Activated CD4-positive, alpha-beta T cell treated with anti-CD3 and anti-CD28 coated beads, Interleukin-2, amount 50 U/mL, for 4 hours (primary cell): ENCODE results near the gene NPEPL1.
"Not testable (repeated sequence)": the region's sequence is repeated elsewhere in the genome, so short reads cannot be mapped to it uniquely, and the experiment has no call there.

ENCODE experiments used
- DNase-seq, 2 experiments: peaks; one replicate each; pipeline ENCODE4 v3.0.0-alpha.2; 2020

The NPEPL1 gene, protein sequence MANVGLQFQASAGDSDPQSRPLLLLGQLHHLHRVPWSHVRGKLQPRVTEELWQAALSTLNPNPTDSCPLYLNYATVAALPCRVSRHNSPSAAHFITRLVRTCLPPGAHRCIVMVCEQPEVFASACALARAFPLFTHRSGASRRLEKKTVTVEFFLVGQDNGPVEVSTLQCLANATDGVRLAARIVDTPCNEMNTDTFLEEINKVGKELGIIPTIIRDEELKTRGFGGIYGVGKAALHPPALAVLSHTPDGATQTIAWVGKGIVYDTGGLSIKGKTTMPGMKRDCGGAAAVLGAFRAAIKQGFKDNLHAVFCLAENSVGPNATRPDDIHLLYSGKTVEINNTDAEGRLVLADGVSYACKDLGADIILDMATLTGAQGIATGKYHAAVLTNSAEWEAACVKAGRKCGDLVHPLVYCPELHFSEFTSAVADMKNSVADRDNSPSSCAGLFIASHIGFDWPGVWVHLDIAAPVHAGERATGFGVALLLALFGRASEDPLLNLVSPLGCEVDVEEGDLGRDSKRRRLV

DNA sequence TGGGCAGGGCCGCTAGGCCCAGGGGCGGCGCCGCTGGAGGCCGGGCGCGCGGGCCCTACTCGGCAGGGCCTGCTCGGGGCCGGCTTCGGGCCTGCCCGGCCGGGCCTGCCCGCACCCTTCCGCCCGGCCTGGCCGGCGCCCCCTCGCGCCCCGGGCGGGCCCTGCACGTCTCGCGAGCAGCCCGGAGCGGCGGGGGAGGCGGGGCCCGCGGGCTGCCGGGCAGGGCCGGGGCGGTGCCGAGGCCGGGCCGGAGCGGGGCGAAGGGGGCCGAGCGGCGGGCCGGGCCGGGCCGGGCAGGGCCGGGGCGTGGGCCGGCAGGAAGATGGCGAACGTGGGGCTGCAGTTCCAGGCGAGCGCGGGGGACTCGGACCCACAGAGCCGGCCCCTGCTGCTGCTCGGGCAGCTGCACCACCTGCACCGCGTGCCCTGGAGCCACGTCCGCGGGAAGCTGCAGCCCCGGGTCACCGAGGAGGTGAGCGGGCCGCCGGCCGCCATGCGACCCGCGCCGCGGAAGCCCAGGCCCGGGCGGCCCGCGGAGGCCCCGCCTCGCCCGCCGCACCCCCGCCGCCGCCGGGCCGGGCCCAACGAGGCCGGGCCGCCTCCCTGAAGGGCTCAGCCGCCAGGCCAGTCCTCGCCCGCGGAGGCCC, at the start of gene NPEPL1:
NPEPL1 (plus strand) TSS at position 222 of the 647 bp plus-strand sequence; CDS start at position 323, 101 bp downstream.
- DNase-seq = peak; percentile 36 to 45

DNA sequence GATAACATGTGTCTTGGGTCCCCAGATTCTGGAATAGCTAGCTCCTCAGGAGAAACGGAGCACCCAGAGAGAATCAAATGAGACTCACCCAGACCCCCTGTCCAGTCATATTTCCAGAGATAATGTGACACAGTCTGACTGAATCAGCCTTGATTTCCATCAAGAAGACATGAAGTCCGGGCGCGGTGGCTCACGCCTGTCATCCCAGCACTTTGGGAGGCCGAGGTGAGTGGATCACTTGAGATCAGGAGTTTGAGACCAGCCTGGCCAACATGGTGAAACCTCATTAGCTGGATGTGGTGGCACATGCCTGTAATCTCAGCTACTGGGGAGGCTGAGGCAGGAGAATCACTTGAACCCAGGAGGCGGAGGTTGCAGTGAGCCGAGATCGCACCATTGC, 49.7 kb upstream of the NPEPL1 start:
- DNase-seq = not testable (repeated sequence)

DNA sequence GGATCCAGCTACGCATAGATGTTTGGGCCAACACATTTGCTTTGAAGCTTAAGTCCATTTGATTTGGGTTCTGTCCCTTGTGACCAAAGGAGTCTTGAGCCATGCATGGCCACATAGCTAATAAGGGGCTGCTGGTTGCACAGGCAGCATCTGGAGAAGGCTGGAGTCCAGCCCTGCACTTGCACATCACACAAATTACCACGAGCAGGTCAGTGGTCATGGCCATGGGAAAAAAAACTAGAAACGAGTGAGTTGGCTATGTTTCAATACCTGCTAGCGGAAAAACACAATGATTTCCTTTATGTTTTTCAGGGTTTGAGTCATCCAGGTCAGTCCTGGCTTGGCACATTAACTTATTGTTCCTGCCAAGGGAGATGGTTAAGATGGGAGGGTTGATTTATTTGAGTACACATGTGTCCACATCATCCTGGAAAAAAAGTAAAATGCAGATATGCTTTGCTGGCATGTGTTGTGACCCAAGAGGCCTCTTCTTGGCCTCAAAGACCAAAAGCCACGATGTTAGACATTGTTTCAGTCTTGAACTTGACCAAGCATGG, 47.1 kb upstream of the NPEPL1 start:
- no peak for DNase-seq

DNA sequence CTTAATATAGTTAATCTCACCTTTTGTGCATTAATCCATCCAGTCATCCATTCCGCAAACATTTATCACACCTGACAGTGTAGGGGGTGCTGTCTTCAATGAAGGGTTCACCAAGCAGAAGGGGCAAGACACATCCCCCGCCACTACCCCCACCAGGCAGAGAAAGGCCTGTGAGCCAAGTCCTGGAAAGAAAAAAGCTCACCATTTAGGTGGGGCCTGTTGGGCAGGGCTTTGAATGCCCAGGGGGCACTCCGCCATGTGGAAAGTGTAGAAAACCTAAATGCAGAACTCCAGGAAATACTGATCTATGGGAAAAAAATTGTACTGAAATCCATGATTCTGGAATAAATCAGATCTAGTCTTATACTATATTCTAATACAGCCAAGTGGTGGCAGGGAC, 46.3 kb upstream of the NPEPL1 start:
- DNase-seq = no peak

DNA sequence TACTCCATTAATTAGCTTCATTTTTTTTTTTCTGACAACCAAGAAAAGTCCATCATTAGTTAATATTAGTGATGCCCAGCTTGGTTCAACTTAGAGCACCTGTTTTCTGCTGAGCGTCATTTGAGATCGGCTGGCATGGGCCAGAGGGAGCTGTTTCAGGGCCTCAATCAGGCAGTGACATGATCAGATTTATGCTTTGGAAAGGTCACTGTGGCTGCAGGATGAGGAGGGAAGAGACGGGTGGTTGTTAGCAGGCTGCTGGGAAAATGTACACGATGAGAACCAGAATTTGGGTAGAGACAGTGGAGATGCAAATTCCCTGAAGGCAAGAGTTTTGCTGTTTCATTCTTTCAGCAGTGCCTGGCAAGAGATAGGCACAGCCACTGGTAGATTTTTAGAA, 45.9 kb upstream of the NPEPL1 start:
- no peak for DNase-seq

DNA sequence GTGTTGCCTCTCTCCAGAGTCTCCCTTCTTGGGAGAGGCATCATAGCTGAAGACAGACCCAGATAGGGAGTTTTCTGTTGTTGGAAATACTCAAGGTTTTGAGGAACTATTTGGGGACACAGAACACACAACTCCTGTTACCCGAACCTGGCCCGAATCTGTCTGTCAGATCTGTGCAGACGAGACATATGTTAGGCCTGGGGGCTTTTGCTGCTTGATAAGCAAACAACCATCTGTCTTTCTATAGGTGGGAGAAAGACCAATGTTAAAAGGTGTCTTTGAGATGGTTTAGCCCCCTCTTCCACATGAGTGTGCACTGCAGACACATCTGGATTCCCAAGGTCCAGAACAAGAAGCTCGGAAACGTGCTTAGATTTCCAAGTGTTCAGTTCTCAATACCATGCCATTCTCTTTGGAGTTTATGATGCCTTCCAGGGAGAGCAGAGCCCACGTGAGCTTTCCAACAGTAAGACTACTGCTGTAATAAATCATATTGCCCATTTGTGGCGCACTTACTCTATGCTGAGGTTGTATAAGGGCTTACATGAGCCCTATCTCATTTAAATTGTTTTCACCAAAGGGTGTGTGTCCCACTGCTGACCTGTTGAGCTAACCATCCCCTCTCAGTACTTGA, 45.3 kb upstream of the NPEPL1 start:
- no peak for DNase-seq

DNA sequence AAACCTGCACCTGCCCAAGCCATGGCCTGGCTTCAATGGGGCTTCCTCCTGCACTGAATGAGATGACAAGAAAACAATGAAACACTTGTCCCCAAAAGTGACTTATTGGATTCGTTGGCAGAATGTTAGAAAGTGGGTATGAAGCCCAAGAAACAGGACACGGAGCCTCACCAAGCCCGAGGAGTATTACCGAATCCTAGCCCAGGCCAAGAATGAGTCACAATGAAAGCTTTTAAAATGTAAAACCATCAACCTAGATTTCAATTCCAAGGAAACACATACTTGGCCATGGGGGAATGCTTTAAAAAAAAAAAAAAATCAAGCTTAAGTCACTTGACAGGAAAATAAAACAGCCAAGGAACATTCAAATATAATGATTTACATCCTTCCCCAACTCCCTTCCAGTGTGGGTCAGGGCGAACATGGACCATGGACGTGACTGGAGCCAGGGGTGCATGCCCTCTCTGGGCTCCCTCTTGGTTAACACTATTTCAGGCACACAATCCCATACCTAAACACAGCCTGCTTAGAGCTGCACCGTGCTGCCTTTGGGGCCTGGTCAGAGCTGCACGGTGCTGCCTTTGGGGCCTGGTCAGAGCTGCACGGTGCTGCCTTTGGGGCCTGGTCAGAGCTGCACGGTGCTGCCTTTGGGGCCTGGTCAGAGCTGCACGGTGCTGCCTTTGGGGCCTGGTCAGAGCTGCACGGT, 44.7 kb upstream of the NPEPL1 start:
- no peak for DNase-seq

DNA sequence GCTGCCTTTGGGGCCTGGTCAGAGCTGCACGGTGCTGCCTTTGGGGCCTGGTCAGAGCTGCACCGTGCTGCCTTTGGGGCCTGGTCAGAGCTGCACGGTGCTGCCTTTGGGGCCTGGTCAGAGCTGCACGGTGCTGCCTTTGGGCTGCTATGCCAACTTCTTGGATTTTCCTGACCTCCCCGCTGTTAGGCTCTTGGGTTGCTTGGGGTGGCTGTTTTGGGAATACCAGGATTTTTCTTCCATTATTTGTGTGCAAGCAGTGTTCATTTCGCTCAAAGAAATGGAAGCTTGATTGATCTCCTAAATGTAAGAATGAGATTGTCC, 44.1 kb upstream of the NPEPL1 start:
- not testable (repeated sequence) for DNase-seq

DNA sequence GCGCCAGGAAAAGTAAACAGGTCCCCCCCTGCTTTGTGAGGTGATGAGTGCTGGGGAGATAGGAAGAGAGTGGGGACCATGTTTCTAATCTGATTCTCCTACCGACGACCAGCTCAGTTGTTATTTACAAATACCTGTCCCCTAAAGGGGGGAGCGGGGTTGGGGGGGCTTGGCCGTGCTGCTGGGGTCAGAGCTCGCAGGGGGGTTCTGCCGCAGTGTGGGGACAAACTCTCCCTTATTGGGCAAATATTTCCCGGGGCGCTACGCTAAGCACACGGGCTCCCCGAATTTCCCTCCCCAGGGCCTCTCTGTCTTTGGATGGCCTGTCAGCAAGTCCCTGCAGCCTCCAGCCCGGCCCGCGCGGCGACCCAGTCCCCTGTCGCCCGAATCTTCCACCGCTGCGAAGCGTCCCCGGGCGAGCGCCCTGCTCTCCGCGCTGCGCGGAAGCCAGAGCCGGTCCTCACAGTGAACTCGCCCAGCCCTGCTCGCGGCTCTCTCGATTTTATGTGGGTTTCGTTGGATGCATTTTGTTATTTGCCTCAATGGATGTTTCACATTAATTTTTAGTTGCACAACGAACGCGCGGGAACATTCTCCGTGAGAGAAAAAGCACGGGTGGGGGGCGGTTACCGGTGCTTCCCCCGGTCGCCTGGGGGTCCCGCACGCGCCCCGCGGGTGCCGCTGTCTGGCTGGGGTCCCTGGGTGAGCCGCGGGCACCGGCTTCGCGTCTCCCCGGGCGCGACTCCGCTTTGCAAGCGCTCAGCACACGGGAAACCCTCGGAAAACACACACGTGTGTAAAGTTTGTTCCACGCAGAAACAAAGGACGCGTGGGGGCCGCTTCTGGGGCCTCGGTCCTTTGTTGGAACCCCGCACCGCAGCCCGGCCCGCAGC, 43.1 kb upstream of the NPEPL1 start:
- DNase-seq = no peak

DNA sequence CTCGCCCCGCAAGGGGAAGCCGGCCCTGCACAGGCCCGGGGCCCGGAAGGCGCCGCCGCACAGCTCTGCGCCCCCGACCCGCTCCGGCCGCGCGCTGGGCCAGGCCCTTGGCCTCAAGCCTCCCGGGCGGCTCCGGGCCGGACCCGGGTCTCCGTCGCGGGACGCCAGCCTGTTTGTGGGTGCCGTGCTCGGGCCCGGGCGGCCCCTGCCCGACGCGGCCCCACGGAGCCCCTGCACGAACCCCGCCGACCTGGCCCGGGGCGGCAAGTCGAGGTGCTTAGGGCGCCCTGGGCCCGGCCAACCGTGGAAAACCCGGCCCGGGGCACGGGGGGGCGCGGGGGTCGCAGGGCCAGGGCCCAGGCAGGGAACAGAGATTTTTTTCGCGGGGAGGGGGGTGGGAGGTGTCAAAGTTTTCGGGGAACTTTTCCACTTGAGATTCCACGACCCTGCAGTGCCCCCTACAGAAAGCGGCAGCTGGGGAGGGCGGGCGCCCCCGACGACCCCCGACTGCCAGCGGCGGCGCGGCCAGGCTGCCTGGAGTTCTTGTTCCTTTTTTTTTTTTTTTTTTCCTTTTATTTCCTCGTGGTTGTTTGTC, 42.3 kb upstream of the NPEPL1 start:
- peak; percentile 32 to 41 for DNase-seq

DNA sequence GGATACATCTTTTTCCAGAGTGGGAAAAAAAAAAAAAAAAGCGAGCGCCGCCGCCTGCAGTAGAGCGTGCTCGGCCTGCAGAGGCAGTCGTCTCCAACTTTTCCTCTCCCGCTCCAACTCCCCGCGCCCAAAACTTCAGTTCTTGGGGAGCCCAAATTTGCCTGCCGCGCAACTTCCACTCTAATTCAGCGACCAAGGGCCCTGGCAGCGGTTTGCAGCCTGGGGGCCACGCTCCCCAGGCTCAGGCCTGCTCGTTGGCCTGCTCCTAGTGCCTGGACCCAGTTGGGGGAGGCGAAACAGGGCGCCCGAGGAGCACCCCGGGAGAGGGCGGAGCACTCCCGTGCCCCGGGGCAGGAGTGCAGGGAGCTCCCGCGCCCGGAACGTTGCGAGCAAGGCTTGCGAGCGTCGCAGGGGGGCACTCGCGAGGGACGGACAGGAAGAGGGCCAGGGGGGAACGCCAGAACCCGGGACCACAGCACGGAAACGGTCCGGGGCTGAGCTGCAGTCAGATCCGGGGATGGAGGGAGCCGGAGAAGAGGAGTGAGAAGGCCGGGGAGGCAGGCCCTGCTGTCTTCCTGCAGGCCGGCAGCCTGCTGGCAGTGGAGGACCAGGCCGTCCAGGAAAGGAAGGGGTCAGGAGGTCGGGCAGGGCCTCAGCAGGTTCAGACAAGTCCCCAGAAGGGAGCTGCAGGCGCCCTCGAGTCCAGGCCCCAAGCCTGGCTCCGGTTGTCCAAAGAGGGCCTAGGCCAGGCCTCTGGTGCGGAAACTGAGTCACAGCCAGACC, 41.6 kb upstream of the NPEPL1 start, which contains the start of gene STX16:
STX16 (plus strand) TSS at position 508 of the 783 bp plus-strand sequence. CDS start 724 bp downstream, outside the sequence.
- peak; percentile 81 to 84 for DNase-seq

DNA sequence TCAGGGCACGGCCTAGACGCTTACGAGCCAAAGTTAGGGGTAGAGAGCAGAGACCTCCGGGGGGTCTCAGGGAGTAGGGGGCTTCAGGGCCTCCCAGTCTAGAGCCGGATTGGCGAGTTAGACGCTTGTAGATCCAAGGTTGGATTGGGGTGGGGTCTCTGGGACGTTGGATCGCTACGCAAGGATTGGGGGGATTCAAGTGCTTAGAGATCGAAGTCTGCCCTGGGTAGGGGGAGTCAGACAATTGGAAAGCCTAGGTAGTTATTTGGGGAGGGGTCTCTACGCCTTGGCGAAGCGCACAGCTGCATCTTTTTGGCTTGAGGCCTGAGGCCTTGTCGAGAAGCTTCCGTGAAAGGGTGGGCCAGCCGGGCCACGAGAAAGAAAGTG, 41.0 kb upstream of the NPEPL1 start:
- DNase-seq = no peak

DNA sequence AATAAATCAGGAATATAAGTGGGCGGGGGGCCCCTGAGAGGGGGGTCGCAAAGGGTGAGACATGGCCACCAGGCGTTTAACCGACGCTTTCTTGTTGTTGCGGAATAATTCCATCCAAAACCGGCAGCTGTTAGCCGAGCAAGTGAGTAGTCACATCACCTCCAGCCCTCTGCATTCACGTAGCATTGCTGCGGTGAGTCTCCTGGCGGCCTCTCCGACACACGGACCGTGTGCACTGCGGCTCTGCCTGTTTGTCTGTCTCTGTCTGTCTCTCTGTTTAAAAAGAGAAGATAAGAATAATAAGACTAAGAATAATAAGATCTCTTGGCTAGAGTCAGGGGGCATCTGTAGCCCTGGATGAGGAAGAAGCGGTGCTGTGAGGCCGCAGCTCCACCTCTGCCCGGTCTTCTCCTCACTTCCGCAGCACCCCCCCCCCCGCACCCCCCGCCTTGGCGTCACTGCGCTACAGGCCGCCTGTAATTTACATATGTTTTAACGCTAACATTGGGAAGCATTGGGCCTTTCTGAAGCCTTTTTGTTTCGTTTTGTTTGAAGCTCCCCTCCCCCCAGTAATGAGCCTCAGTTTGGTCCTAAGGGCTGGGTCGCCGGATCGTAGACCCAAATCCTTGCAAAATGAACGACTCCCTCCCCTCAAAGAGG, 40.5 kb upstream of the NPEPL1 start:
- peak; percentile 52 to 57 for DNase-seq

DNA sequence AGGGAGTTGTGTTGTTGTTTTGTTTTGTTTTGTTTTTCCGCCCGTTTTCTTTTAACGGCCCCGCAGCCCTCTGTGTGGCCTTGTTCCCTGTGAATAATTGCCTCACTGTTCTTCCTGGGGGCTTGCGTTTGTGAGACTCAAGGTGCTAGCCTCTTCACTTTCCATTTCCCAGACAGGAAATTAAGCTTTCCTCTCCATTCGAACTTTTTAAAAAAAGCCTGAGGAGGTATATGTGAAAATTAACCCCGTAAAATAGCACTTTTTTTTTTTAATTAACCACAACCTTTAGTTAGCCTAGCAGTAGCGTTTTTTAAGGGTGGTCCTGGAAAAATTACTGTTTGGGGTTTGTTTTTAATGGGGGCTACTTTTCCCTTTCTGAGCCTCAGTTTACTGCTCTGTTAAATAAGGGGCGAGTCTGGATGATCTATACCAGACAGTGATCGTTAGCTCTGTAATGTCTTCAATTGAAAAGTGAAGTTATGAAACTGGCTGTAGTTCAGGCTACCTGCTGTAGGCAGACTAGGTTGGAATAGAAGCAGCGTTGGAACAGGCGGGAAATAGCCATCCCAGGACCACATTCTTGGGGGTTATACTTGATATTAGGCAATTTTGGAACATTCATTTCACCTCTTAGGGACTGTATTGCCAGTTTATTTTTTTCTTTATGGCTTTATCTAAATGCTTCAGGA, 39.9 kb upstream of the NPEPL1 start:
- DNase-seq = no peak

DNA sequence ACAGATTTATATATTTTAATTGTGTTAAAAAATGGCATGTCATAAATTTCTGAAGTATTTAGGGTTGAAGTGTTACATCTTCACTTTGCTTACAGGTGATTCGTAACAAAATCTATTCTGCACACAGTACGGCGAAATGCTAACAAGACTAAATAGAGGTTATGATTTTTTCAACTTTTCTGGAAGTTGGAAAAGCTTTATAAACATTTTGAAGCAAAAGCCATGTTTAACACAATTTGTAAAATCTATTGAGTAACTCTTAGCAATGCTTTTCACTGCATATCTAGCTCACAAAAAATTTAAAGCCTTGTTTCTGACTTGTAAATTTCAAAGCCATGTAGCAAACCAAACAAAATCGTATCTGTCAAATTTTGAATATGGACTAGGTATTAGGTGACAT, 38.3 kb upstream of the NPEPL1 start:
- no peak for DNase-seq

DNA sequence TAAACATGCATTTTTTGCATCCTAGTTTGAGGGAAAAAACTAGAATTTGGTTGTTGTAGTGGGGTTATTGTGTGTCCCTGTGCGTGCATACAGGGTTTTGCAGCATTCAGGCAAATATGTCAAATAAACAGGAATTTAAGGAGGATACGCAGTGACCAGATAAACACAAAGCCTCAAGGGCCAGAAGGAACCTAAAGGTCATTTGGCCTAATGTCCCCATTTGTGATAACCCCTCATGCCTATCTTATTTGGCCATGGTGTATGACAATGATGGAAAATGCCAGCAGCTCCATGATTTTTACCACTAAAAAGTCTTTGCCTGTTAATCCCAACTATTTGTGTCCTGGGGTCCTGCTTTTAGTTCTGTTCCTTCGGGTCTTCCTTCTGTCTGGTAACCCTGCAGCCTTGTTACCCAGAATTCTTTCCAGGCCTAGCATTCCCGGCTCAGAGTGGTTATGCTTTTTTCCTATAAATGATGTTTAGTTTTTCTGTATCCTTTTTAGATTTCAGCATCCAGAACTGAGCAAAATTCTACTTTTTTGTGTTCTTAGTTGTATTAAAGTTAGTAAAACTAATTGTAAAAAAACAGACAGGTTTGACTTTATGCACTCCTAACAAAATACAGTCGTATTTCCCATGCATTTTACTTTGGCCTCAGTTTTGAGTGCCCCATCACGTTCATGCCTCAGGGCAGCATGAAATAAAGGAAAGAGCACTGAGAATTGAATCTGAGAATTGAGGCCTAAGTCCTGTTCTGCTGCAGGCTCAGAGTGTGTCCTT, 37.1 kb upstream of the NPEPL1 start:
- no peak for DNase-seq

DNA sequence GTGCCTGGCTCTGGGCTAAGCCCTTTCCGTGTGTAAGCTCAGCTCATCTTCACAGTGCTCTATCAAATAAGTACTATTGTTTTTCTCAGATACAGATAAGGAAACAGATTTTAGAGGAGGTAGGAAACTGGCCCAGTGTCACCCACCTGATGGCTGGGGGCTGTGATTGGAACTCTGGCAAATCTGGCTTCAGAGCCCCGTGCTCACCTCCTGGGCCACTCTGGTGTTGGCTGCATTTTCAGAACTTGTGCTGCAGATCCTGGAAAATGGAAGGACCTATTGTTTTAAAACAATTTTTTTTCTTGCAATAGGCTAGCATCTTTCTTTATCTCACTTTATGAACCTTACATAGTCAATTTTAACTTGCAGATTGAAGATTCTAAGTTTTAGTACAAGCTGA, 35.8 kb upstream of the NPEPL1 start:
- DNase-seq = no peak

DNA sequence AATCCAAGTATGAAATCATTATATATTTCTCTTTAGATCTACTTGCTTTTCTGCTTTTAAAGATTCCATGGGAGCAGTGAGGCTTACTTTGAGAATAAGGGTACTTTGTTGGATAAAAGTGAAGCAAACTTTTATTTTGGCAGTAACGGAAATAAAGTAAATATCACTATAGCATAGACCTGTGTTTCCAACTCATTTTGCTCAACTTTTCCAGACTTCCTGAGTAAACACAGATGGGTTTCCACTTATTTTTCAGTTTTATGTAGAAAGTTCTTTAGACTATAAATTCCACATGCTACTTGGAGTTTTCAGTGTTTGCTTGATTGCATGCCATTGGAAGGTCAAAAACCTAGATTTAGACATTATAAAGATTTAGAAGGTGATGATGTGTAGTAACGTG, 35.3 kb upstream of the NPEPL1 start:
- DNase-seq = no peak
